Ammon's horn (tissue), 1 donor: ENCODE data around the gene PHOX2B.

Source experiments
- DNase-seq: peaks from one replicate; pipeline ENCODE4 v3.0.0-alpha.2; 2016; ENCODE audit warnings: low spot score

PHOX2B gene

DNA sequence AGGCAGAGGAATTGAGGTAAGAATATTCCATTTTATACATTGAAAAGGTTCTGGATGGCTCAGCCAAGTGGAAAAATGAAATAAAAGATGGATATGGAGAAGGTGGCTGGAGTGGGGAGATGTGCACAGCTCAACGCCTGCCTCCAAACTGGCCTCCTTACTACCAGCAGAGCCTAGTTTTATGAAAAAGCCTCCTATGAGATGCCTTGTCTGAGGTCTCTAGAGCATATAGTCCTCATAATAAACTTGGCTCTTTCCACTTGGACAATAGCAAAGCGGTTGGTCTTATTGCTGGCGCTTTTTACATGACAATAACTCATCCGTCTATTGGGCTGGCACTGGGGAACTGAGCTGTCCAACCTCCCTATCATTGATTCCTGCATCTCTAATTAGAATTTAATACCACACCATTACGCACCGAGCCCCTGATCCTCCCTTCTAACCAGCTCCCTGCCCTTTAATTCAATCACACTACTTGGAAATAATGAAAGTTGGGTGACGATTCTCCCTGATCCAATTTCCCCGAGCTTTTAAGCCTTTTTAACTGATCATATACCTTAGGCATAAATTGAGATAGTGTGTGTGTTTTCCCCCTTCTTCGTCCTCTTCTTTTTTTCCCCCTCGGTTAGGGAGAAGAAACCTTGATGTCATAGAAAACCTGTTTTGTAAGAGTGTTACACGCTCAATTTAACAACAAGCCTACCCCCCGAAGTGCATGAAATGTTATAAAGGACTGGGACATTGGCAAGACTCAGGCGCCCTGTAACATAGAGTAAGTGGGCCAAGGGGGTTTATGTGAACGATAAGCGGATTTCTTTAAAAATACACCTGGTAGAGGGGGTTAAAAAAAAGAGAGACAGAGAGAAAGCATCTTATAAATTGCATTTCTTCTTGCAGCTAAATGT is at the start of gene PHOX2B:
TSS of gene PHOX2B (minus strand) at position 155 of the 905 bp plus-strand sequence. CDS start at position 40, 115 bp downstream.
- no peak for DNase-seq

DNA sequence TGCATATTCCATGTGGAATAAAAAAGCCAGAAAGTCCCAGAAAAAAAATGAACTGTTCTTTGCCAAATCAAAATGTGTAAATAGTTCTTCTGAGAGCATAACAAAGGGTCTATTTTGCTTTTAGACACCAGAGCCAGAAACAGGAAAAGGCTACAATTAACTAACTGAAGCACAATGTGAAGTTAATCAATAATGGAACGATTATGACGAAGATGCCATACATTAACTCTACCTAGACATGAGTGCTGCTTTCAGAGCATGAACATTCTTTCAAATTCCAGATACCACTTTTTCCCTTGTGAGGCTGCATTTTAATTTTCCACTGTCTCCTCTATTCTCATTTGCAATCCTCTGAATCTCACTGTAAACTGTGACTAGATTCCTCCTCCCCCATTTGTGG is 48.7 kb upstream of the PHOX2B start:
- DNase-seq, result no peak

DNA sequence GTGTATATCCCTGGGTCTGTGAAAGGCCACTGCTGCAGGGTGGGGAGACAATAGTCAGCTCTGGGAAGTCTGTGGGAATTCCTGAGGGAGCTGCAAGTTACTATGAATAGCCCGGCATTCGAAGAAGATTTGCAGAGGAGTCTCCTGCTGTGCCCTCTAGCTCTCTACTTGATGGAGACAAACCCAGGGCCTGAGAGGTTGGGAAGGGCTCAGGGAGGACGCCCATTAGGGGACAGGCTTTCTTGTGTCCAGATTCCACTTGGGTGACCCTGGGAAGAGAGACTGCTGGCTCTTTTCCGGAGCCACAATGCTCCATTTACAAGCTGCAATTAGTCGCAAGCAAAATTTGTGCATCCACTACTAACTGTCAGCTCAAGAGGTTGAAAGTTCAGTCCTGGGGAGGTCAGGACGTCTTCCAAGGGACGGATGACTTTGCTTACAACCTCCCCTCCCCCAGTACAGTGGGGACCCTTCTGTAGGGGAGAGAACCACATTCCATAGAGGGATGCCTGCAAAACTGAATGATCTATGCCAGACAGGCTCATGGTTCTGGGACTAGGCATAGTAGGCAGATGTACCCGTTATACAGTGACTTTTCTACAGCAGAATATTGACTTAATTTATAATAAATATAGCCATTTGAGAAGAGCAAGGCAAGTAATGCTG is 48.2 kb upstream of the PHOX2B start:
- no peak for DNase-seq

DNA sequence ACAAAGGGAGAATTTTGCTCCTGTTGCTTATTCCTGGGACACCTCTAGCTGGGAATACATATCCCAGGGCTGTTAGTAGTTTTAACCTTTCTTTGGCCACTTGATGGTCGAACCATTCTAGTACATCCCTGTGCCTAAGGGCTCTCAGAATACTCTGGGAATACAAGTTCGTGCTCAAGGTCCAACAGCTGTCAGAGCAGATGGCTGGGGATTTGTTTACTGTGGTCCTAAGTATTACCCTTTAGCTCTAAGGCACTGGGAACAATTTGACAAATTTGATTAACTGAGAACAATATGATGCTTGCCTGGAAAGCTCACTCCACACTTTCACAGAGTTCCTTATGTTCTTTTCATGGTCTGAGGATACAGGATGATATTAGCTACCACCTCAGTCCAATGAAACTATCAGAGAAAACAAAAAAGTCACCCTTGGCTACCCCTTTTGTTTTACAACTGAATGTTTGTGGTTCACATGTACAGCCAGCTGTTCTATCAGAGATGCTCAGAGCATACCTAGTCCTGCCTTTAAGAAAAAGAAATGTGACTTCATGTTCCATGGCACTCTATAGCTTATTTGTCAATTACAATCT is 47.4 kb upstream of the PHOX2B start:
- DNase-seq, result no peak

DNA sequence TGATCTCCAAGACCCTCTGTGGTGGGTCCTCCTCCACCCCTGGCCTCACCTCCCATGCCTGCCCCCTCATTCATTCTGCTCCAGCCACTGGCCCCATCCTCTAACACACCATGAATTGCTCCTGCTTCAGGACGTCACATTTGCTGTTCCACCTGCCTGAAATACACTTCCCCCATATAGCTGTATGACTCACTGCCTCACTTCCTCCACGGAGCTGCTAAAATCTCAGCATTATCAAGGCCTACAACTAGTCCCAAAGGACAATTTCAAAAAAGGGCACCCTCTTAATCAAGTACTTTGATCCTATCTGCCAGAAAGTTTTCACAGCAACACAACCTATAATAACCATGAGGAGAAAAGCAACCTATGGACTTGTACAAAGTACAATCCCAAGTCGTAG is 43.6 kb upstream of the PHOX2B start:
- DNase-seq, result no peak

DNA sequence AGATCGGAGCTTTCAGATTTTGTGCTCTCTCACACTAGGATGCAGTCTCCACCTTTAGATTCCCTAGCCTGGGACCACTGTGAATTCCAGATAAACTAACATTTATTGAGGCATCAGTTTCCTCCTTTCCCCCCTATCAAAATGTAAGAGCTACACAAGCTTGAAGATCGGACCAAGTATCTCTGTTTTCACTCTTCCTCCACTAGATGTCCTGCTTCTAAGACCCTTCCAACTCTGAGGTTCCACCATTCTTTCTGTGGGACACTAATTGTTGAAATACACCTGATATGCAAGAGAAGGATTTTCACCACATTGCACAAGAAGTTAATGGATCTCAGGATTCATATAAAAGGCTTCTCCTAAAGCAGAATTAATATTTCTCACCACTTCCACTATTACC is 43.0 kb upstream of the PHOX2B start:
- DNase-seq, result no peak

DNA sequence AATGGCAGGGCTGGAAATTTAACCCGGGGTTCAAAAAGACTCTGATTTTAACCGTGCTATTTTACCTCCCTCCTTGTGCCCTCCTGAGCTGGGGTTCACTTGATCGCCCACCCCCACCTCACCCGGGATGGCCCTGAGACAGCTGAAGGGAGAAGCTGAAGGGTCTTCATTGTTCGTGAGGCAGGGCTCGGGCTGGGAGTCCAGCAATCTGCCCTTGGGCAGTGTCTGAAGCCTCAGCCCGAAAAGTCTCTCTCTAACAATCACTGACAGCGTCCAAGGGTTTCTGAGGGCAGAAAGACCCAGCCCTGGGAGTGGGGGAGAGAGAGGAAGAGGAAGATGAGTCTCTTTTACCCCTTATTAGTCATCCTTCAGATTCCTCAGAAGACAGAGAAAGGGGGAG is 39.4 kb upstream of the PHOX2B start:
- no peak for DNase-seq

DNA sequence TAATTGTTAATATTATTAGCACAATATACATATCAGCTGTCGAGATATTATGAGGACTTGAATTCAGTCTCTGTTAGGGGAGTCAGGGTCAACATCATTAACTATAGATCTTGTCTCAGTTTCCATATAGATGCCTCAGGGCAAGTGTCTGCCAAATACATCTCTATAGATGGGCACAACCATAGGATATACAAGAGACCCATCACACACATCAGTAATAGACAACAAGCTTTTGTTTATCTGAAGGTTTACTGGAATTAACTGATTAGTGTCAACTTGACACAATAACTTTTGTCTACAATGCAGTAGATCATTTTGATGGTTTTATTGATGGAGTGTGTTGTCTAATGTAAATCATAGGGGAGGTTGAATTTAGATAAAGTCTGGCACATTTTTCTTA is 37.1 kb upstream of the PHOX2B start:
- no peak for DNase-seq

DNA sequence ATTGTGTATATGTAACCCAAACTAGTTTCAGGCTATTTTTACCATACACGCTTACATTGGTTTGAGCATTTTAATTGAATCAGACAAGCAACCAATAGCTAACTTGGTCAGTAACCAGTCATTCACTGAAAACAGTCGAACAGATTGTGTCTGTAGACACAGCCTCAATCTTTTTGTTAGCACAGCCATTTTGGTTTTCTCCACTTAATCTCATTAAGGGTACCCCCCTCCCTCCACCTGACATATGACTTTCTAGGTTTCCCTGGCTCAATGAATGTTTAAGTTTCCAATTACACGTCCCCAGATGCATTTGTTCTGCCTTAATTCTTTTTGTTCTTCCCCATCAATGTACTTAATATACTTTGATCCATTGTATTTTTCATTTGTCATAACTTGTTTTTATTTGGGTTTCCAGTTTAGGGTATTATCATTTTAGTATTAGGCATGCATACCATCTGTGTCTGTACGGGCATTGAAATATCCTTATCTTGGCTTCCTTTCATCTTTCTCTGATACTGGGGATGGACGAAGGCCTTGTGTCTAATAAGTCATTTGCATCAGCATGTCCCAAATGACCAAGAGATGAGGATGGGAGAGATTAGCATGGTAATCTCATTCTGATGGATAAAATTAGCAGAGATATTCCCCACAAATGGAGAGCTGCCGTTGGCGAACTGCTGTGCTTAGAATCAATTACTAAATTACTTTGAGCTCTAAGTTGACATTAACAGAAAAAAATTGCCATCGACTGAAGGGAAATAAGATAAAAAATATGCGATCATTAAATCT is 35.9 kb upstream of the PHOX2B start:
- no peak for DNase-seq

DNA sequence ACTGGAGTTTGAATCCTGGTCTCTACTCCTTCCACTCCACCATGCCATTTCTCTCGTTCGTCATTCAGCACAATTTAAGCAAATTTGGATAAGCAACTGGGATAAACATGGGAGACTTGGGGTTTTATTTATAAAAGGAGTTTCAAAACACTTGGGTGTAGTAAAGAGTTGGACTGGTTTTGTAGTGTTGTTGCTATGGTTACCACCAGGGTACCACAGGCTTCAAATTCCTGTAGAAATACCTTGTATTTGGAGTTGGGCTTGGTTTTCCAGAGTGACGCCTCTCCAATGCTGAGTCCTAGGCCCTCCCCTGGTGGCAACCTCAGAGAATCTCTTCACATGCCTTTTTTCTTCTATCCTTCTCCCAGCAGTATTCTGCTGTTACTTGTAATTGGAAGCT is 27.9 kb upstream of the PHOX2B start:
- no peak for DNase-seq

DNA sequence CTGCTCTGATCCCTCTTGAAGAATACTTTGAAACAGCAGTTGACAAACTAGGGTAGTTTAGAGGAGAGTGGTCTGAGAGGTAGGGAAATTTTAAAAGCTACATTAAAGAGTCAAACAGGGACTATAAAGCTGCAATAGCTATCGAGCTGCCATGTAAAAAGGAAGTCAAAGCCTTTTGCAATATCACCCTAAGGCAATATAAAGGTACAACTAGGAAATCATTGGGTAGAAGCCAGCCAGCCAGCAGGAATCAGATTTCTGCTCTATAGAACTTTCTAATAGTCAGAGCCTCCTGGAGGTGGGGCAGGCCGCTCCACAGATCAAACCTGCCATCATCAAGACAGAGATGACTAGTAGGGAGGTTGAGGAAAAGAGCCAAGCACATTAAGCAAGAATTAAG is 15.2 kb upstream of the PHOX2B start:
- DNase-seq, result no peak

DNA sequence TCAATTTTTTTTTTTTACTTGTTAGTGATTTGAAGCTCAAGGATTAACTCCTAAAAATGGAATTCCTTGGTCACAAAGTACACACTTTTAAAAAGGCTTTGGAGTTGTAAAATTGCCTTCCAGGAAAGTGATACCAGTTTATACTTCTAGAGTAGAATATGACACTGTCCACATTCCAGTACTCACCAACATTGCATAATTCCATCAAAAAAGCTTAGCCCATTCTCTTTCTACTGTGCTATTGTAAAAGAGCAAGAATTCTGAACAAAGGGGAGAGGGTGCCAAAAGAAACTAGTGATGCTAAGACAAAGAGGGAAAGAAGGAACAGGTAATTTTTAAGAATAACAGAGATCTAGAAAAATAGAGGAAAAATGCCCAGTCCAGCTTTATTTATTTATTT is 10.4 kb upstream of the PHOX2B start:
- no peak for DNase-seq

DNA sequence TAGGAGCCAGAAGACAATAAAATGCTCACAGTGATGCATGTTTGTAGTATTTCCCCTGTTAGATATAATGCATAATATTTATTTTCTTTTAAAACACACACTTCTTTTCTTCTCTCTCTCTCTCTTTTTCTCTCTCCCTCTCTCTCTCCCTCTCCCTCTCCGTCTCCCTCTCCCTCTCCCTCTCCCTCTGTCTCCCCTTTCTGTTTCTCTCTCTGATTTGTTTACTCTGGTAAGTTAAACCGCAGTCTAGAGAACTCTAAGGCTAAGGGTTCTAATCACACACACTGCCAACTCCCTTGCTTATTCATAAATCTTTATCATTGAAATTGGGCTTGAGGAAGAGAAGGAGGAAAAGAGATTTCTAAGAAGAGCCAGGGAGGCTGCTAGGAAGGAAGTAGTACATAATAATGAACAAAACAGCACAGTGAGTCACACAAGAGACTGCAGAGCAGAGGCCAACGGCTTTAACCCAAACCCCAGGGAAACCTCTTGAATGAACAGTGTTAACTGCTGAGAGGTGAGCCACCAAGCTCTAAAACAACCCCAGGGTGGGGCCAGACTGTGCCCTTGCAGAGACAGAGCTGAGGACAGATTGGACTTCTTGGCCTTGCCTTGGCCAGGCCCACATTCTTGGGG is 9.1 kb upstream of the PHOX2B start:
- no peak for DNase-seq

DNA sequence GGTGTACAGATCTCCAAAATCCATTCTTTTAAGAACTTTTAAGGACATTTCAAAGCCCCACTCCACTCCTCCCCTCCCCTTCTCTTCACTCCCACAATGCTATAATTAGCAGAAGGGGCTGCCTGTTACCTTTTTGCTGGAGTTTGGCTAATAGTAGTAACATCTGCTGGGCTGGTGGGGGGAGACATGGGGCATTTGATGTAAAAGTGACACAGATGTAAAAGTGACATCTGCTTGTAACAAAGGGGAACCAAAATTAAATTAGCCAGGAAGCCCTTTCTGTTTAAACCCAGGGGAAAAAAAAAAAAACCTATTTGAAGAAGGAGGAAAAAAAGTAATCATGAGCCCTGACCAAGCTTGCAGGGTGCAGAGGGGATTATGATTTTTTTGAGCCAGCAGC is 5.4 kb upstream of the PHOX2B start:
- DNase-seq, result no peak

DNA sequence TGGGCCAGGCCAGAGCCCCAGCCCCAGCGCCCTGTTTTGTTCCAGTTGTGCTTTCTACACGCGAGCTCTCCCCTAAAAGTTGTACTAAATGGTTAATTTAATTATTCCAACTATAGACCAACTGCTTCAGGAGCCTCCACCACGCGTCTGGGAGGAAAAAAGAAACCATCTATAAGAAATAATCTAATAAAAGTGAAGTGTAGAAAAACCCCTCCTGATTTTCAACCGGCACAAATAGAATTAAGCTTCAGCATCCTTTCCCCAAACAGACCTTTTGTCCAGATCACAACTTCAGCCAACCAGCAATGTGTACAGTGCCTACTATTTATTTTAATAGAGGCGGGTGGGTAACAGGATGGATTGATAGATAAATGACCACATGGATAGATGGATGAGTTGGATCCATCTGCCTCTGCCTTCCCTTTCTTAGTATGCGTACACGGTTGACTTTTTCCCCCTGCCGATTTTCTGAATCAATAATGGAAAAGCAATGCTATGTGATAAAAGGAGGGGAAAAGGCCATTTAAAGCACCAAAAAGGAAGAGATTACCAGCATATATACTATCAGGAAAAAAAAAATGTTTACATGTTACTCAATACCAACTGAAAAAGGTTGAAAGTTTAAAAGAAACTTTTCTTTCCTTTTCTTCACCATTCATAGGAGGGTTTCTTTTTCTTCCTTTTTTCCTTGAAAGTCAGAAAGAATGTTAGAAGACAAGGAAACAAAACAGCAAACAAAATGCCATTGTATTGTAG is 3.7 kb upstream of the PHOX2B start:
- no peak for DNase-seq

DNA sequence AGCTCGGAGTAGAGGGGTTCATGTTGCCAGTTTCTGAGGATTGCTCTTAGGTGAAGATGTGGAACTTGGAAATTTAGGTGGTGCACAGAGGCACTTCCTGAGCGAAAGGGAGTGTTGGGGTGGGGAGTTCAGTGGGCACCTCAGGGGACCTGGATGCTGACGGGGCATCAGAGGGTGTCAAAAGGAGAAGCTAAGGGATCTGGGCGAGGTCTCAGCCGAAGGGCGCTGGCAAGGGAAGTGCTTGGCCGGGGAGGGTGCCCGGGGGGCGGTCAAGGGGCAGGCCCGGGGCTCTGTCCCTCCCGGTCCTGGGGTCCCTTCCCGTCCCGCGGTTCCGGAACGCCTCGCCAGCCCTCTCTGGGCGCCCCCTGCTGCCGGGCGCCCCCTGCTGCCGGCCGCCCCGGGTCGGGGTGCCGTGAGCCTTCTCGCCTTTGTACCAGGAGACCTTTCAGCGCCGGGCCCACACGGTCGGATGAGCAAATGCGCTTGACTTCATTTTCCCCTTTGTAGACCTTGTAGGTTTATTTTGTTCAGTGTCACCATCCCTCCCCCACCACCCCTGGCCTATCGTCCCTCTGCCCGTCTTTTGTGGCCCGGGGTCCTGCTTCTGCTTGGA is 3.0 kb upstream of the PHOX2B start:
- no peak for DNase-seq

DNA sequence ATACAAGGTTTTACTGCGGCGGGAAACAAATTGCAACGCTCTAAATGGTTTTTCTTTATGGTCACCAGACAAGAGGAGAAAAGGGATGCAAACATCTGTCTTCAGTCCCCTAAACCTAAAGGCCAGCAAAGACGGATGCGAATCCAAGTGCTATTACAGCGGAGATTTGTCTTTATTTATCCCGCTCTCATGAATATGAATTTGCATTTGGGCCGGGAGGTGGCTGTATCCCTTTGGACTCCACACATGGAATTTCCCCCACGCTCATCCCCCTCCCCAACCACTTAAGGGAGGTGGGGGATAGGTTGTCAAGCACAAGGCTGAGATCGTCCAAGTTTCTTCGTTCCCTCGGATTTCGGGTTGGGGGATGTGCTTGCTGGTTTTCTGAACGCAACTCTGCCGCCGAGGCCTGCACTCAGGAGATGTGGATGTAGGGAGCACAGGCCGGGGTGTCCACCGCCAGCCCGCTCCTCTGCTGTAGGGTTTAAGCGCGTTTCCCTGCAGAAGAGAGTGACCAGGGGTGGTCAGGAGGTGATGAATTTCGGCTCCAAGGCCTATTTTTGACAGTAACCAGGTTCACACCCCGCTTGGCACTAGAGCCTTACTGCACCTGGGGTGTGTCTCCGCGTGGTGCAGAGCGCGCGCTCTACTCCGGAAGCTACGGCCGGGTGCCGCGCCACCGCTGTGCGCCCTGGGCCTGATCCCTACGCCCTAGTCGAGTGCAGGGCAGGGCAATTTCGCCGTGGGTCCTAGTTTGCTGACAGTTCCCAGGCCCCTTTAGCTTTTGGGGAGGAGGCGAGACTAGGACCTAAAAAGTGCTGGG is 2.3 kb upstream of the PHOX2B start:
- no peak for DNase-seq

DNA sequence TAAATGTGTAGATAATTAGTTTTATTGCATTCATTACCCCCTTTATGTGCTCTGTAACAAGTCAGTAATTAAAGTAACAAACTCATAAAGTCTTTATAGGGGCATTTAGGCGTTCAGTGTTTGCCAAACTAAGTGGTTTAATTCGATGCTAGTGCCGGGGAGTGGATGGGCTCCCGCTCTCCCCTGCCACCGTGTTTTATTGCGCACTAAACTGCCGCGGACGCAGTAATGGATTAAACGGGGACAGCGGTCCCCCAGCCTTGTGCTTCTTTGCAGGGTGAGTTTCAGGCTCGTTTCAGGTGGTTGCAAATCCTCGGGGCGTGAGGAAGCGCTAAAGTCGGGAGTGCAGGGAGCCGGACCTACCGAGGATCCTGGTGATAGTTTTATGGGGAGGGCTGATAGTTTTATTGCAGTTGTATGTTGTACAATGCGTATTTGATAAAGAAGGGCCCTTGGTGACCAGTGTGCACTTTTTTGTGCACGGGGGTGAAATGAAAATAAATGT is 1.6 kb upstream of the PHOX2B start:
- no peak for DNase-seq

DNA sequence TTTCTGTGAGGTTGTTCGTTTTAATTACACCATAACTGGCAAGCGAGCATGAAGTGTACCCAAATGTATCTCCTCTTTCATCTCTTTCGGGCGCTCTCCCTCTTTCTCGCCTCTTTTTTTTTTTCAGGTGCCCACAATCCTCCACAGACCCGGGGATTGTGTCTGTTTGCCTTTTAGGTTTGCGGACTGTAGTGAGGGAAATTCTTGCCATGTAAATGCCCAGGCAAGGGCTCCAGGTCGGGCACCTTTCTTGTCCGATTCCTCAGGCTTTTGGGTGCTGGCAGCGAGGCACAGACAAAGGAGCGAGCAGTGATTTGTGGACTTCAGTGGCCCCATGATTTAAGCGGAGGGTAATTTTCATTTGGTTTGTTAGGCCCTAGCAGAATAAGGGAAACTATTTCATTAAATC is 1.1 kb upstream of the PHOX2B start:
- no peak for DNase-seq
